GM18507 (cell line): ENCODE results near the gene TGIF2LX.
"Not testable (repeated sequence)": the region's sequence is repeated elsewhere in the genome, so short reads cannot be mapped to it uniquely, and the experiment has no call there.

Experiments
- DNase-seq: peaks from one replicate; pipeline ENCODE4 v3.0.0; 2011; ENCODE audit warnings: low read depth; ENCODE audit not compliant: insufficient read length; ENCODE audit errors: extremely low spot score
- FAIRE-seq: peaks from 2 replicates; lab custom pipeline; 2011; peaks lifted over from hg19 to GRCh38; lab: Jason Lieb, UNC

Gene TGIF2LX

GRCh38 chrX:89921665-89922064, at the start of gene TGIF2LX:
Gene TGIF2LX (plus strand): TSS chrX:89921908. CDS start chrX:89922086, 178 bp downstream.
- DNase-seq, FAIRE-seq: not testable (repeated sequence)

- DNase-seq, FAIRE-seq: not testable (repeated sequence)
Measured at GRCh38 chrX:89922338-89922934, 728 bp downstream of the TGIF2LX start.

- not testable (repeated sequence) for DNase-seq, FAIRE-seq
Measured at GRCh38 chrX:89943077-89943476, 21.4 kb downstream of the TGIF2LX start.

GRCh38 chrX:89965588-89965987, 43.9 kb downstream of the TGIF2LX start:
- not testable (repeated sequence) for DNase-seq, FAIRE-seq
